GM12801 (cell line): ENCODE measurements around the gene ZP2.

Source experiments
- CTCF ChIP-seq: IDR thresholded peaks from one replicate; pipeline ENCODE4 v1.5.1; 2011; ENCODE audit warnings: control low read depth; ENCODE audit not compliant: insufficient read length; ENCODE audit errors: extremely low read depth

The ZP2 gene

GRCh38 chr16:21214086-21214485 is 2.7 kb upstream of the ZP2 start:
- TF ChIP-seq CTCF: no peak

DNA sequence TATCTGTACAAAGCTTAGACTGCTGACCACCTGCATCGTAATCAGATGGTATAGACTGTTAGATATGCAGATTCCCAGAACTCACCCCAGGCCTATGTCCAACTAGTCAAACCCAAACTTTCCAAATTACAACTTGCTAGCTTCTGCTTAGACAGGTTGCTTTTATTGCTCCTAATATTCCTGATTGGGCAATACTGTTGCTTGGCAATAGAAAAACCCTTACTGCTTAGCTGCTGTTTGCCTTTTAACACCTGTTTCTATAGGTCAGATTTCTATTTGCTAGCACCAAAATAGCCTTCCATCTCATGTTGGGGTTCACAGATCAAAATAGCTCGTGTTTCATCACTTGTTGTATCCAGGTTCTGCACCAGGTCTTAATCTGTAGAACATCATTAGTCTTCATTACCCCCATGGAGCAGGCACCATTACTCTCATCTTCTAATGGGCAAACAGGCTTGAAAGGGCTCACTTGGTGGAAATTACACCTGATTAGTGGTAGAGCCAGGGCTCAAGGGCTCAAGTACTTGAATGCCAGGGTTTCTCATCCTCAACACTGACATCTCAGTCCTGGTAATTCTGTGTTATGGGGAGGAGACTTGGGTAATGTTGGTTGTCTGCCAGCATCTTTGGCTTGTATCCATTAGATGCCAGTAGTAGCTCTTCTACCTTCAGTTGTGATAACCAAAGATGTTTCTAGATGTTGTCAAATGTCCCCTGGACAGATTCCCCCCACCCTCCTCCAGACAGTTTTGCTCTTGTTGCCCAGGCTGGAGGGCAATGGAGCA is 2.7 kb downstream of the ZP2 start:
- no peak for TF ChIP-seq CTCF

DNA sequence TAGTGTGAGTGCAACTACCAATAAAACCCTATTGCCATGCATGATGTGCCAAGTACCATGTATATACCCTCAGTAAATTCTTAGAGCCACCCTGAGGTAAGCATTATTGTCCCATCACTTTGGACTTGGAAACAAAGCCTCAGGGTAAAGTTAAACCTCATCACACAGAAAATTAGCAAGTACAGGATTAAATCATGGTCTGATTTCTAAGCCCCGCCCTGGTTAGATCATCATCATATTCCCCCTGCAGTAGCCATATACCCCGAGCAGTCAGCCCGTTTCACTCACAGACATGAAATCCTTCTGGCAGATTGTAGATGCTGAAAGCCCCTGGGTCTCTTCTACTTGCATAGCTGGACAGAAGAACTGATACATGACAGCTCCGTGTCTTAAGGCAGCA is 4.8 kb downstream of the ZP2 start:
- no peak for TF ChIP-seq CTCF

GRCh38 chr16:21205303-21205702 is 6.1 kb downstream of the ZP2 start:
- TF ChIP-seq CTCF: no peak

GRCh38 chr16:21203155-21203797 is 8.1 kb downstream of the ZP2 start:
- TF ChIP-seq CTCF: no peak

- TF ChIP-seq CTCF: no peak
Measured at GRCh38 chr16:21199607-21200218, 11.7 kb downstream of the ZP2 start.

GRCh38 chr16:21197621-21198020 is 13.8 kb downstream of the ZP2 start:
- no peak for TF ChIP-seq CTCF
